ENCODE results near the gene UPF1.
"Not testable (repeated sequence)": the region's sequence is repeated elsewhere in the genome, so short reads cannot be mapped to it uniquely, and the experiment has no call there.

Gene UPF1

DNA sequence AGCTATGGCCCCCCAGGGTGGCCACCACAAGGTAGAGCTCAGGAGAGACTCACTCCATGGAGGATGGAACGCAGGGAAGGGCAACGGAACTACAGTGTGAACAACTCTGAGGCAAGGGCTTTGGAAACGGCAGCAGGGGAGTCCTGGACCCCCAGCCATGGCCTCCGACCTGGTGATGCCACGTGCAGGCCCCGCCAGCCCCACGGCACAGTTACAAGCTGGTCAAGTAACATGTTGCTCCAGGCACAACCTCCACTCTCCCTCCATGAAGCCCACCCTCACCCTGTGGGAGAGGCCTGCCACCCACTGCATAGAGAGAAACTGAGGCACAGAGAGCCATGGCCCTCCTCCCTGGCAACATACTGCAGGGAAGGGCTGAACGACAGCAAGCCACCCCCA is 73.3 kb downstream of the UPF1 start:
- DNase-seq (ENCODE audit: low read depth): no peak
- no peak overlapping the region for H3K4me3 ChIP-seq (ENCODE audit: low read depth, low read length)

DNA sequence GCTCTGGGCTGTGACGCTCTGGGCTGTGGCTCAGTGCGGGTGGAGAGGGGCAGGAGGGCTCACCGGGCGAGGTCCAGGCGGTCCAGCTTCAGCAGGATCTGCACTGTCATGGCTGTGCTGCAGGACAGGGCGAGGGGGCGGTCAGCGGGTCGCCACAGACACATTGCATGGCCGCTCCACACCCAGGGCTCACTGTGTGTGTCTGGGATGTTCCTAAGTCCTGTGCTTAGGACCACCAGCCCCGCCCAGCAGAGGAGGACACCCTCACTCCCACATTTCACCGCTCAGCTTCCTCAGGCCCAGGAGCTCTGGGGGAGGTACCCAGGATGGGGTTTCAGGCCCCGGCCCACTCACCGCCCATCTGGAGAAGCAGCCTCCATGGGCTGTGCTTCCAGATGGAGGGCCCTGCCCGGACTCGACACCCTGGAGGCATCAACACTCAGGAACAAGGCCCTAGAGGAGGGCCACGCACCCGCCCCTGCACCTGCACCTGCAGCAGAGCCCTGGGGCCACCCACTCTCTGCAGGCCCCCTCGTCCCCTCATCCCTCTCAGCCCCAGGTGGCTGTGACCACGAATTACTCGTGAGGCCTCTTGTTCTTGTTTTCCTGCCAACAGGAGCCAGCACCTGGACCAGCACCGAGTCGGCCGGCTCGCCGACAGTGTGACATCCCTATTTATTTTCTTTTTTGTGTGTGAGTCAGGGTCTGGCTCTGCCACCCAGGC is 73.9 kb downstream of the UPF1 start:
- no peak overlapping the region for H3K4me3 ChIP-seq (ENCODE audit: low read depth, low read length)
- DNase-seq (ENCODE audit: low read depth): no peak

DNA sequence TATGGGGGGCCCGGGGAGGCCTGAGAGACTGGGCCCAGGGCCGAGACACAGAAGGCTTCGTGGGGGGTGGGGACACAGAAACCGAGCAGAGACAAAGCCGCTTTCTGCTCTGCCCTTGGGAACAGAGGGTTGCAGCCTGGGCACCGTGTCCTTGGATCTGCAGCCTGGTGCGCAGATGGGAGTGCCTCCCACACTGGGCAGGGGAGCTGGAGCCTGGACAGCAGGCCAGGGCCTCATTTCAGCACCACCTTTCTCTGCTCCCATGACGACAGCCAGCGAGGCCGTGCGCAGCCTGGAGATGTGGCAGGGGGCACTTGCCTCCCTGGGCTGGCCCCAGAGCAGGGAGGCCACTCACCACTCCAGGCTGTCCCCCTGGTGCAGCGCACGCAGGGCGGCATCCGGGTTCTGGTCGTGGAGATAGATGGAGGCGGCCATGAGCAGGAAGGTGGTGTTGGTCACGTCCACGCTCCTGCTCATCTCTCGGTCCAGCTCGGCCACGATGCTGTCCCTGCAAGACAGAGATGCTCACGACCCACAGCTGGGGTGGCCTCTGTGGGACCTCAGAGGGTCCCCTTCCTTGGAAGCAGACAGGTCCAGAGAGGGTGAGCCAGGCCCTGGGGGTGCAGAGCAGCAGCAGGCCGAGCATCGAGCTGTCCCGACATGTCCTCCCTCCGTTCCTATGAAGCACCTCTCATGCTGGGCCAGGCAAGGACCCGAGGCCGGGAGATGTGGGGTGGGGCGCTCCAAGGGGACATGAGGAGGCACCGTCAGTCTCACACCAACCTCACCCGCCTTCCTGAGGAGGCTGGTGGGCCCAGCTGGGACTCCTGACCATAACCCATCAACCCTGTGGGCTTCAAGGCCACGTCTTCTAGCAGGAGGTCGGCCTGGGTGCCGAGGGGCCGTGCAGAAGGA is 75.1 kb downstream of the UPF1 start:
- no peak for DNase-seq (ENCODE audit: low read depth)
- H3K4me3 ChIP-seq (ENCODE audit: low read depth, low read length): no peak overlapping the region

DNA sequence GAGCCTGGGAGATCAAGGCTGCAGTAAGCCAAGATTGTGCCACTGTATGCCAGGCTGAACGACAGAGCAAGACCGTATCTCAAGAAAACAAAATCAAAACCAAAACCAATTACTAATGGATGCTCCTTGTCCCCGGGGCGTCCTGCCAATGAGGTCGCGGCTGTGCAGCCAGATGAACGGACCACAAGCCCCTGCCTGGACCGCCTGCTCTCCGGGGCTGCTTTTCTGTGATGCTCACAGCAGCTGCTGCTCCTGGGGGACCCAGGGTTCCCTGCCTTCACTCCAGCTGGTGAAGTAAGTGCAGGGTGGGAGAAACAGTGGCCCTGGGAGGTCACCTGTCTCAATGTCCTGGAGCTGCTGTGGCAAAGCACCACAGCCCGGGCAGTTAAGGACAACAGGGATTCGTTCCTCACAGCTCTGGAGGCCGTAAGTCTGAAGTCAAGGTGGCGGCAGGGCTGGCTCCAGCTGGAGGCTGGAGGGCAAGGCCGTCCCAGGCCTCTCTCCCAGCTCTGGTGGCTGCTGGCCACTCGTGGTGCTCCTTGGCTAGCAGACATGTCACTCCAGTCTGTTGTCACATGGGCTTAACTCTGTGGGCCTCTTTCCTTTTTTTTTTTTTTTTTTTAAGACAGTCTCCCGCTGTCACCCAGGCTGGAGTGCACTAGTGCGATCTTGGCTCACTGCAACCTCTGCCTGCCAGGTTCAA is 77.3 kb downstream of the UPF1 start:
- no peak overlapping the region for H3K4me3 ChIP-seq (ENCODE audit: low read depth, low read length)
- no peak for DNase-seq (ENCODE audit: low read depth)

DNA sequence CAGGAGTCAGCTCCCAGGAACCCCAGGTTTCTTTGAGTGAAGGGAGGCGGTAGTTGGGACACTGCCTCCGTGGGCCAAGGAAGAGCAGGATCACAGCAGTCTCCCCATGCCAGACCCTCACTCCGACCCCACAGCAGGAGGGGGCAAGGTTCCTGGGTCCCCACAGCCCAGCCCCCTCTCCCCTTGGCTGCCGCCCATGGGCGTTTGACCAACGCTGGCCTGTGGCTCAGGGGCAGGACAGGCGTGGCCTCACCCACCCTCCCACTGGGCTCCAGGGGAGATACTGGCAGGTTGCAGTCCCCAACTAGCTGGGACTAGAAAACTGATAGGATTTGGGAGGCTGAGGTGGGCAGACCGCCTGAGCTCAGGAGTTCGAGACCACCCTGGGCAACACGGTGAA is 78.3 kb downstream of the UPF1 start:
- no peak for DNase-seq (ENCODE audit: low read depth)
- H3K4me3 ChIP-seq (ENCODE audit: low read depth, low read length): no peak overlapping the region

DNA sequence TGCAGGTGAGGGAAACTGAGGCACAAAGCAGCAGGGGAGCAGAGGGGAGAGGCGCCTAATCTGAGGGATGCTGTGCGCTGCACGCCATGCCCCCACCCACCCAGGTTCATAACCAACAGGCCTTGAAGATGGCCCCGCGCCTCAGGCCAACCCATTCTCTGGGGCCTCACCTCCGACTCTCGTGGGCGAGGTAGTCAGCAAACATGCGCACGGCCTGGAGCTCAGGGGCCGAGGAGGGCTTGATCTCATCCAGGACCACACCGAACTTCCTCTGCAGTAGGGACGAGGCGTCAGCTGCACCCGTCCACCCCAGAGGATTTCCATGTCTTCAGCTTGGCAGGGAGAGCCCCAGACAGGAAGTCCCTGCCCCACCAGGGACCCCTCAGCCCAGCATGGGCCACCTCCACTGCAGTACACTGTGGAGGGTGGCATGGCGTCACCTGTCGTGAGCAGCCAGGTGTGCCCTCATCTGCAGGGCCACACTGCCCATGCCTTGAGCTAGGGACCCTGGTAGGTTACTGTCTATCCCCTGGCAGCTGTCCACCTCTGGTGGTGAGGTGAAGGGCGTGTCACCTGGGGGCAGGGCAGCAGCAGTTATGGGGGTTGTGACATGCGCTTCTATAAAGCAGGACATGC is 79.2 kb downstream of the UPF1 start:
- H3K4me3 ChIP-seq (ENCODE audit: low read depth, low read length): no peak overlapping the region
- DNase-seq (ENCODE audit: low read depth): no peak

DNA sequence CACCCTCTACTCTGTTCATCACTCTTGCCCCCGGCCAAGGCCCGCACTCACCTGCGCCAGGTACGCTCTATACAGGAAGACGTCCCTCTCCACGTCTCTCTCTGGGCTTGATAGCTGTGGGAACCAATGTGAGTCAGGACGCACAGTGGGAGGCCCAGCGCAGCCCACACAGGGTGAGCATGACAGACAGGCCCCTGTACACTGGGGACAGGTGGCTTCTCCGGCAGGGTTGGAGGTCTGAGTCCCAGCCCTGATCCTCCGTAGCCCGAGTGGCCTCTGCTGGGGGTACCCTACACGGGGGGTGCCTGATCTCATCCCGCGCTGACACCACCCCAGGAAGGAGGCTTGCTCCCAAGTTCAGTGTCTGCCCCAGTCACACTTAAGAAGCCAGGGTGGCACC is 81.2 kb downstream of the UPF1 start:
- H3K4me3 ChIP-seq (ENCODE audit: low read depth, low read length): no peak overlapping the region
- no peak for DNase-seq (ENCODE audit: low read depth)

DNA sequence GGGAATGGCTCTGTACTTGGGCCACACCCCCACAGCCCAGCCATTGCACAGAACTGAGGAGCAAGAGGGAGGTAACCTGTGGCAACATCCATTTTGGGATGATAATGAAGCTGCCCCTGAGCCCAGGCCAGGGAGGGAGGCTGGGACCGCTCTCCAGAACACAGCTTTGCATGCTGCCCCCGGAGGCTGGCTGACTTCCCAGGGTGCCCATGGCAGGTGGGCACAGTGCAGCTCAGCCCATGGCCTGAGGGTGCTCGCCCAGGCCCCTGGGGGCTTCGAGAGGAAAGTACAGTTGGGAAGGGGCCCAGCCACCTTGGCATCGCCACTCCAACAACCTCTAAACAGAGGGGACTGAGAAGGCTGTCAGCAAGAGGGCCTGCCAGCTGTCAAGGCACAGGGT is 81.7 kb downstream of the UPF1 start:
- no peak overlapping the region for H3K4me3 ChIP-seq (ENCODE audit: low read depth, low read length)
- no peak for DNase-seq (ENCODE audit: low read depth)

DNA sequence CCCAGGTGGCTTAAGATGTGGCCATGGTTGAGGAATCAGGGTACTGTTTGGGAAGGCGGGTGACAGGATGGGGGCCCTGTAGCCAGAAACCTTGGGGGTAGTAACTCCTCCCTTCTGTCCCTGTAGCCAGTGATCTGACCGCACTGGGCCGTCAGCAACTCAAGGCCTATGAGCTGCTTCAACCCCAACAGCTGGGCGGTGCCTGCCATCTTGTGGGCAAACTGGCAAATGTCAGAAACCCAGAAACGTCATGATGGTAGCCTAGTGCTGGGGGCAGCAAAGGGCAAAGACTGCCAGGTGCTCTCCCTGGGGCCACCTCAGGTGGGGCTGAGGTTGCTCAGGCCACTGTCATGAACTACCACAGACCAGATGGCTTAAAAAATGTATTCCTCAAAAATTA is 83.9 kb downstream of the UPF1 start:
- H3K4me3 ChIP-seq (ENCODE audit: low read depth, low read length): no peak overlapping the region
- DNase-seq (ENCODE audit: low read depth): no peak

DNA sequence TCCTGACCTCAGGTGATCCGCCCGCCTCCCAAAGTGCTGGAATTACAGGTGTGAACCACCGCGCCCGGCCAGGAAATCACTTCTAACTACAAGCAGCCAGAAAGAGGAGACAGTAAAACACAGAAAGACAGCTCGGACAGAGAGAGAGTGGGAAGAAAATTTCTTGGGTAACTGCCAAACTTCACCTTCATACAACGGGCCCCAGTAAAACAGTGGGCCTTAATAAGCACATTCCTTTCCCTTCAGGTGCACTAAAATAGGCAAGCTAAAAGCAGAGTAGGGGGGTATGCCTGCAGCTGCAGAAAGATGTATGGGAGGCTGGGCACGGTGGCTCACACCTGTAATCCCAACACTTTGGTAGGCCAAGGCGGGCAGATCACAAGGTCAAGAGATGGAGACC is 85.8 kb downstream of the UPF1 start:
- DNase-seq (ENCODE audit: low read depth); H3K4me3 ChIP-seq (ENCODE audit: low read depth, low read length): not testable (repeated sequence)
